ENCODE data around the gene PKNOX2.

PKNOX2 gene

GRCh38 chr11:125381499-125382044, 217.0 kb downstream of the PKNOX2 start:
- no peak for TF ChIP-seq CTCF (IDR thresholded peaks at IDR 0.05)
- no peak for DNase-seq
- Mint-ChIP-seq H3K36me3 (ENCODE audit: low read depth) (peaks cover 43% of the 10 kb centered on the region), H3K27ac (no peak overlapping the region), H3K4me3 (no peak overlapping the region), H3K27me3 (ENCODE audit: low read depth, poor library complexity) (peaks cover 7% of the 10 kb centered on the region), H3K4me1 (peaks cover 64% of the 10 kb centered on the region), H3K9me3 (no peaks in the 10 kb centered on the region)

- H3K4me3 Mint-ChIP-seq = peak overlapping the region; percentile 16
- peaks cover 57% of the 10 kb centered on the region for H3K4me1 Mint-ChIP-seq
- H3K36me3 Mint-ChIP-seq (ENCODE audit: low read depth) = peaks cover 46% of the 10 kb centered on the region
- TF ChIP-seq CTCF (IDR thresholded peaks at IDR 0.05) = no peak
- H3K9me3 Mint-ChIP-seq = no peaks in the 10 kb centered on the region
- DNase-seq = no peak
- peaks cover 7% of the 10 kb centered on the region for H3K27me3 Mint-ChIP-seq (ENCODE audit: low read depth, poor library complexity)
- H3K27ac Mint-ChIP-seq = no peak overlapping the region
Measured at GRCh38 chr11:125382314-125382791, 217.8 kb downstream of the PKNOX2 start.

GRCh38 chr11:125382822-125383221, 218.3 kb downstream of the PKNOX2 start:
- DNase-seq = no peak
- no peak overlapping the region for H3K4me3 Mint-ChIP-seq
- H3K4me1 Mint-ChIP-seq = peaks cover 57% of the 10 kb centered on the region
- peaks cover 7% of the 10 kb centered on the region for H3K27me3 Mint-ChIP-seq (ENCODE audit: low read depth, poor library complexity)
- peaks cover 46% of the 10 kb centered on the region for H3K36me3 Mint-ChIP-seq (ENCODE audit: low read depth)
- H3K27ac Mint-ChIP-seq = no peak overlapping the region
- TF ChIP-seq CTCF (IDR thresholded peaks at IDR 0.05) = no peak
- H3K9me3 Mint-ChIP-seq = no peaks in the 10 kb centered on the region

- DNase-seq = no peak
- Mint-ChIP-seq H3K9me3 (no peaks in the 10 kb centered on the region), H3K36me3 (ENCODE audit: low read depth) (peaks cover 56% of the 10 kb centered on the region), H3K27me3 (ENCODE audit: low read depth, poor library complexity) (peaks cover 16% of the 10 kb centered on the region), H3K4me3 (no peak overlapping the region), H3K27ac (no peak overlapping the region), H3K4me1 (peaks cover 51% of the 10 kb centered on the region)
- TF ChIP-seq CTCF (IDR thresholded peaks at IDR 0.05) = no peak
Measured at GRCh38 chr11:125384825-125385224, 220.3 kb downstream of the PKNOX2 start.

- no peak for DNase-seq
- no peak overlapping the region for H3K4me3 Mint-ChIP-seq
- H3K27ac Mint-ChIP-seq = no peak overlapping the region
- H3K4me1 Mint-ChIP-seq = peaks cover 21% of the 10 kb centered on the region
- no peaks in the 10 kb centered on the region for H3K9me3 Mint-ChIP-seq
- TF ChIP-seq CTCF (IDR thresholded peaks at IDR 0.05) = no peak
- peaks cover 79% of the 10 kb centered on the region for H3K36me3 Mint-ChIP-seq (ENCODE audit: low read depth)
- H3K27me3 Mint-ChIP-seq (ENCODE audit: low read depth, poor library complexity) = peaks cover 15% of the 10 kb centered on the region
Measured at GRCh38 chr11:125387901-125388300, 223.3 kb downstream of the PKNOX2 start.

- peaks cover 15% of the 10 kb centered on the region for H3K27me3 Mint-ChIP-seq (ENCODE audit: low read depth, poor library complexity)
- H3K4me1 Mint-ChIP-seq = peaks cover 20% of the 10 kb centered on the region
- peaks cover 84% of the 10 kb centered on the region for H3K36me3 Mint-ChIP-seq (ENCODE audit: low read depth)
- H3K9me3 Mint-ChIP-seq = no peaks in the 10 kb centered on the region
- TF ChIP-seq CTCF (IDR thresholded peaks at IDR 0.05) = no peak
- no peak overlapping the region for H3K4me3 Mint-ChIP-seq
- no peak for DNase-seq
- H3K27ac Mint-ChIP-seq = no peak overlapping the region
Measured at GRCh38 chr11:125388611-125389010, 224.1 kb downstream of the PKNOX2 start.
